H1 (cell line): ENCODE measurements around the gene SSTR3. TPM values are rescaled to one million over a fixed set of nuclear protein-coding genes. Genes with fewer than 3 reads are reported as not detected.

ENCODE experiments used
- CTCF ChIA-PET: fragments of 300-600 bp; sonication (Branson Sonifier 250); formaldehyde crosslinking; loops from one replicate; lab custom pipeline; 2021; ENCODE audit not compliant: partially characterized antibody; lab: Charles Lee
- POLR2A ChIA-PET: fragments of 300-600 bp; sonication (Branson Sonifier 250); formaldehyde crosslinking; loops from one replicate; lab custom pipeline; 2021; ENCODE audit warnings: inconsistent platforms; ENCODE audit not compliant: partially characterized antibody; lab: Charles Lee
- DNase-seq, 2 experiments: peaks; one replicate each; pipeline versions ENCODE4 v3.0.0 to v3.0.0-alpha.2; 2010 to 2022; ENCODE audit warnings: low spot score in 2 of 2, low read depth in 1 of 2, mixed read lengths in 1 of 2
- FAIRE-seq: peaks from 2 replicates; lab custom pipeline; 2011; peaks lifted over from hg19 to GRCh38; lab: Jason Lieb, UNC
- H2AFZ ChIP-seq: 2 replicates; pipeline ENCODE4 v1.8.1; 2012; ENCODE audit warnings: low read length, inconsistent platforms
- H2AK5ac ChIP-seq: 2 replicates; pipeline ENCODE4 v1.6.1; 2013; ENCODE audit warnings: low read depth, low read length
- H2BK120ac ChIP-seq: replicated peaks from 2 replicates; pipeline ENCODE3; 2013; ENCODE audit warnings: low read depth, low read length, inconsistent platforms
- H2BK12ac ChIP-seq: 2 replicates; pipeline ENCODE4 v1.6.1; 2013; ENCODE audit warnings: low read depth, low read length
- H2BK15ac ChIP-seq: 2 replicates; pipeline ENCODE4 v1.6.1; 2013; ENCODE audit warnings: low read length
- H2BK20ac ChIP-seq: 2 replicates; pipeline ENCODE4 v1.6.1; 2013; ENCODE audit warnings: low read length
- H2BK5ac ChIP-seq: 2 replicates; pipeline ENCODE4 v1.6.1; 2013; ENCODE audit warnings: low read depth, low read length
- H3K14ac ChIP-seq: 2 replicates; pipeline ENCODE4 v1.6.1; 2013; ENCODE audit warnings: inconsistent platforms; ENCODE audit not compliant: insufficient read length
- H3K18ac ChIP-seq: 2 replicates; pipeline ENCODE4 v1.6.1; 2013; ENCODE audit warnings: low read length; ENCODE audit errors: extremely low read depth
- H3K23ac ChIP-seq: 2 replicates; pipeline ENCODE4 v1.6.1; 2013; ENCODE audit warnings: inconsistent platforms; ENCODE audit not compliant: insufficient read length
- H3K23me2 ChIP-seq: 2 replicates; pipeline ENCODE4 v1.6.1; 2013; ENCODE audit warnings: low read depth, low read length
- H3K27ac ChIP-seq: 2 replicates; pipeline ENCODE4 v1.6.1; 2011; ENCODE audit warnings: low read depth, low read length, inconsistent platforms
- H3K27me3 ChIP-seq, 4 experiments: replicated peaks in 1 of 4; 1 replicate in 1 of 4; 2 replicates in 3 of 4; pipeline versions ENCODE4 v1.6.1 to v1.8.1; 2011 to 2013; ENCODE audit warnings: low read length in 3 of 4, mild to moderate bottlenecking in 3 of 4, inconsistent platforms in 2 of 4, mixed read lengths in 2 of 4, moderate library complexity in 1 of 4; ENCODE audit not compliant: control insufficient read depth in 3 of 4, insufficient read depth in 3 of 4; ENCODE audit errors: extremely low read depth in 1 of 4
- H3K36me3 ChIP-seq, 4 experiments: 2 replicates each; pipeline versions ENCODE4 v1.6.1 to v1.8.1; 2011 to 2013; ENCODE audit warnings: mild to moderate bottlenecking in 4 of 4, low read length in 3 of 4, moderate library complexity in 2 of 4, control low read depth in 1 of 4, inconsistent platforms in 1 of 4; ENCODE audit not compliant: insufficient read depth in 4 of 4, control insufficient read depth in 2 of 4
- H3K4ac ChIP-seq: replicated peaks from 2 replicates; pipeline ENCODE3; 2013; ENCODE audit warnings: low read length, low read depth, mixed read lengths, inconsistent platforms; ENCODE audit not compliant: insufficient read length
- H3K4me1 ChIP-seq, 4 experiments: replicated peaks in 1 of 4; 1 replicate in 1 of 4; 2 replicates in 3 of 4; pipeline versions ENCODE4 v1.6.1 to v1.8.1; 2011 to 2013; ENCODE audit warnings: low read length in 3 of 4, inconsistent platforms in 2 of 4, mixed read lengths in 1 of 4; ENCODE audit not compliant: insufficient read depth in 4 of 4, control insufficient read depth in 3 of 4
- H3K4me2 ChIP-seq, 2 experiments: 2 replicates each; pipeline versions ENCODE4 v1.6.1 to v1.8.1; 2011 to 2013; ENCODE audit warnings: low read depth in 2 of 2, low read length in 2 of 2, control low read depth in 1 of 2, inconsistent platforms in 1 of 2, mild to moderate bottlenecking in 1 of 2; ENCODE audit not compliant: insufficient read depth in 1 of 2
- H3K4me3 ChIP-seq, 4 experiments: fragments of 200-600, 300-600 bp in 1 of 4; sonication (generic), shearing (Covaris generic), sonication (Bioruptor Twin) in 1 of 4; 2 replicates each; pipeline versions ENCODE4 v1.5.1 to v1.8.1; 2011 to 2016; ENCODE audit warnings: low read length in 4 of 4, low read depth in 3 of 4, control low read depth in 2 of 4, inconsistent platforms in 2 of 4, mild to moderate bottlenecking in 2 of 4, mixed read lengths in 1 of 4, moderate library complexity in 1 of 4; ENCODE audit not compliant: insufficient read depth in 2 of 4; ENCODE audit errors: extremely low read depth in 1 of 4
- H3K56ac ChIP-seq: replicated peaks from 2 replicates; pipeline ENCODE3; 2013; ENCODE audit warnings: low read depth, mild to moderate bottlenecking, mixed read lengths, low read length, inconsistent platforms; ENCODE audit not compliant: insufficient read length
- H3K79me1 ChIP-seq: 2 replicates; pipeline ENCODE4 v1.6.1; 2013; ENCODE audit warnings: low read depth, low read length, control low read depth
- H3K79me2 ChIP-seq, 2 experiments: 2 replicates each; pipeline versions ENCODE4 v1.6.1 to v1.8.1; 2012 to 2013; ENCODE audit warnings: low read length in 2 of 2, mild to moderate bottlenecking in 2 of 2, inconsistent platforms in 1 of 2; ENCODE audit not compliant: insufficient read depth in 2 of 2, control insufficient read depth in 1 of 2
- H3K9ac ChIP-seq, 4 experiments: replicated peaks in 1 of 4; 1 replicate in 1 of 4; 2 replicates in 3 of 4; pipeline versions ENCODE4 v1.6.1 to v1.8.1; 2011 to 2013; ENCODE audit warnings: low read depth in 3 of 4, low read length in 3 of 4, control low read depth in 2 of 4, mild to moderate bottlenecking in 2 of 4, moderate library complexity in 2 of 4, inconsistent platforms in 1 of 4; ENCODE audit errors: extremely low read depth in 1 of 4
- H3K9me3 ChIP-seq, 2 experiments: 2 replicates each; pipeline versions ENCODE4 v1.6.1 to v1.8.1; 2012 to 2013; ENCODE audit warnings: mild to moderate bottlenecking in 2 of 2, moderate library complexity in 2 of 2, control low read depth in 1 of 2, inconsistent platforms in 1 of 2, low read depth in 1 of 2, low read length in 1 of 2, mixed read lengths in 1 of 2; ENCODE audit not compliant: insufficient read depth in 2 of 2
- H4K20me1 ChIP-seq, 2 experiments: replicated peaks in 1 of 2; 2 replicates each; pipeline versions ENCODE3 to v1.8.1; 2011 to 2013; ENCODE audit warnings: inconsistent platforms in 2 of 2, low read length in 2 of 2, mild to moderate bottlenecking in 1 of 2; ENCODE audit not compliant: insufficient read depth in 2 of 2, control insufficient read depth in 1 of 2
- H4K5ac ChIP-seq: 2 replicates; pipeline ENCODE4 v1.6.1; 2013; ENCODE audit warnings: low read length, low read depth, mixed read lengths, inconsistent platforms; ENCODE audit not compliant: insufficient read length
- H4K8ac ChIP-seq: 2 replicates; pipeline ENCODE4 v1.8.0; 2013; ENCODE audit warnings: mild to moderate bottlenecking, moderate library complexity, low read length, inconsistent platforms; ENCODE audit not compliant: insufficient read depth; ENCODE audit errors: extremely low read depth
- H4K91ac ChIP-seq: replicated peaks from 2 replicates; pipeline ENCODE3; 2013; ENCODE audit warnings: low read length, mixed read lengths, inconsistent platforms; ENCODE audit not compliant: insufficient read length
- BACH1 ChIP-seq: IDR thresholded peaks from 2 replicates; pipeline ENCODE4 v1.6.1; 2012; ENCODE audit warnings: low read length, improper control_type of control experiment
- CBX8 ChIP-seq: fragments of 300-800, 300-1000 bp; sonication (generic); IDR thresholded peaks from 2 replicates; pipeline ENCODE4 v1.7.1; 2016; ENCODE audit warnings: low read depth, low read length, borderline replicate concordance
- CHD2 ChIP-seq: IDR thresholded peaks from 2 replicates; pipeline ENCODE4 v1.6.1; 2012; ENCODE audit warnings: low read length, improper control_type of control experiment
- CREB1 ChIP-seq: IDR thresholded peaks from 2 replicates; pipeline ENCODE4 v1.6.1; 2012; ENCODE audit warnings: inconsistent platforms
- EGR1 ChIP-seq: IDR thresholded peaks from 2 replicates; pipeline ENCODE4 v1.6.1; 2011; ENCODE audit warnings: low read depth, low read length, borderline replicate concordance
- GABPA ChIP-seq: IDR thresholded peaks from 2 replicates; pipeline ENCODE4 v1.6.1; 2011; ENCODE audit warnings: mild to moderate bottlenecking, low read length, moderate library complexity, borderline replicate concordance; ENCODE audit not compliant: insufficient read depth
- GTF2F1 ChIP-seq: IDR thresholded peaks from 2 replicates; pipeline ENCODE4 v1.6.1; 2012; ENCODE audit warnings: low read depth, low read length, improper control_type of control experiment, borderline replicate concordance
- PHF8 ChIP-seq: fragments of 200-600 bp; sonication (generic); conservative IDR thresholded peaks from 2 replicates; pipeline ENCODE4 v1.7.1; 2012; ENCODE audit warnings: low read depth, mild to moderate bottlenecking, inconsistent platforms, low read length, moderate library complexity
- POLR2A ChIP-seq, 2 experiments: IDR thresholded peaks; 1 replicate in 1 of 2; 2 replicates in 1 of 2; pipeline ENCODE4 v1.6.1; 2011; ENCODE audit warnings: low read depth in 2 of 2, low read length in 2 of 2, mild to moderate bottlenecking in 2 of 2; ENCODE audit errors: control extremely low read depth in 1 of 2
- POU5F1 ChIP-seq: IDR thresholded peaks from 2 replicates; pipeline ENCODE4 v1.6.1; 2011; ENCODE audit warnings: low read depth, mild to moderate bottlenecking, low read length, moderate library complexity
- RFX5 ChIP-seq: IDR thresholded peaks from 2 replicates; pipeline ENCODE4 v1.6.1; 2011; ENCODE audit warnings: low read depth, low read length, improper control_type of control experiment, borderline replicate concordance
- SP1 ChIP-seq: IDR thresholded peaks from 2 replicates; pipeline ENCODE4 v1.6.1; 2011; ENCODE audit warnings: low read depth, low read length
- SUZ12 ChIP-seq: fragments of 200-600 bp; sonication (generic); IDR thresholded peaks from 2 replicates; pipeline ENCODE4 v1.6.1; 2012; ENCODE audit warnings: mild to moderate bottlenecking, inconsistent platforms, low read length, moderate library complexity, mixed read lengths
- WGBS, 2 experiments: shearing (Covaris generic) in 1 of 2; methylation state at CpG; one replicate each; pipeline versions ENCODE4 v1.1.6 to v1.1.7; 2013 to 2015; ENCODE audit warnings: low lambda C conversion rate in 2 of 2, mixed read lengths in 2 of 2, inconsistent platforms in 1 of 2, low coverage in 1 of 2, missing lambda C conversion rate in 1 of 2; ENCODE audit not compliant: insufficient replicate concordance in 2 of 2, insufficient coverage in 1 of 2, insufficient read length in 1 of 2; ENCODE audit errors: extremely low coverage in 1 of 2, missing lambda C conversion rate in 1 of 2; 5-methylcytosine and 5-hydroxymethylcytosine counted together
- polyA plus RNA-seq, 7 experiments: library from polyadenylated mRNA; depleted of rRNA in 3 of 7; stranded (reverse) in 5 of 7; unstranded in 2 of 7; fragments of >200 nt in 5 of 7; fragments of 200-250 nt in 2 of 7; gene quantifications; 1 replicate in 5 of 7; 2 replicates in 1 of 7; 4 replicates in 1 of 7; pipeline versions ENCODE4 v1.2.1 to v1.2.3, GENCODE V29; 2011 to 2013; ENCODE audit warnings: missing spikeins in 2 of 7, mixed read lengths in 2 of 7
- total RNA-seq: library from RNA; stranded (reverse); fragmentation: NEBNext Ultra II Directional; extraction: Animal tissue kit (Norgen Biotek cat#: 25700); gene quantifications from 2 replicates; pipeline ENCODE4 v1.2.1, GENCODE V29; 2021

The SSTR3 gene
- total and polyA plus RNA-seq, 2 of the 8 experiments (the other 6 are each of a cell fraction or from before 2014, with no cell fraction given), result 0.22 to 0.77 TPM

GRCh38 chr22:37192204-37192603 is 20.1 kb downstream of the SSTR3 start:
- Histone ChIP-seq H3K9ac (no peak overlapping the region), H3K23ac (no peak overlapping the region), H4K8ac (no peak overlapping the region), H2BK15ac (no peak overlapping the region), H3K14ac (no peak overlapping the region), H3K4me2 (no peak overlapping the region), H2BK5ac (no peak overlapping the region), H3K9me3 (peaks cover 4 to 6% of the 10 kb centered on the region in 2 experiments; a peak in 3 of 4 replicates), H3K23me2 (peaks cover 3% of the 10 kb centered on the region; the same call in 1 of the 2 replicates), H2AFZ (no peak overlapping the region), H3K56ac (no peak overlapping the region), H3K18ac (no peak overlapping the region), H3K27ac (no peak overlapping the region), H4K91ac (no peak overlapping the region), H2AK5ac (no peak overlapping the region), H3K4me1 (peaks cover 5 to 22% (median 14%) of the 10 kb centered on the region in 4 experiments), H3K79me1 (no peaks in the 10 kb centered on the region), H3K4me3 (no peak overlapping the region), H3K27me3 (no peaks in the 10 kb centered on the region), H2BK120ac (no peak overlapping the region), H3K79me2 (no peaks in the 10 kb centered on the region), H3K36me3 (peaks cover 0 to 8% (median 0%) of the 10 kb centered on the region in 4 experiments; a peak in 2 of 8 replicates), H4K5ac (no peak overlapping the region), H4K20me1 (no peaks in the 10 kb centered on the region), H2BK20ac (no peak overlapping the region), H2BK12ac (no peak overlapping the region), H3K4ac (no peak overlapping the region)
- DNase-seq, result no peak
- ChIA-PET CTCF (interaction anchor here (0.9 to 1.4 kb wide), 4 partner anchors 21 to 139 kb away, joined by 3 to 4 read pairs (median 3); no protein-coding TSS in a partner anchor), POLR2A (no interaction called here)
- WGBS, 2 experiments, result 74% methylated on average over 2 of the region's 2 CpGs; no CpG with 5 or more reads in 1 of the 2 experiments
- FAIRE-seq, result no peak
- TF ChIP-seq GTF2F1 (no peak), POLR2A (IDR thresholded peaks at IDR 0.05; ENCODE audit: control extremely low read depth in 1 of 2, low read depth in 2 of 2, low read length in 2 of 2) (no peak), SP1 (no peak), SUZ12 (no peak), CREB1 (no peak), EGR1 (no peak), BACH1 (no peak), CBX8 (no peak), PHF8 (no peak), RFX5 (no peak), GABPA (no peak), POU5F1 (no peak), CHD2 (no peak)
